GM19240 (cell line): ENCODE measurements around the gene RBM43.

Source experiments
- DNase-seq: peaks from one replicate; pipeline ENCODE4 v3.0.0; 2011; ENCODE audit warnings: low spot score; ENCODE audit not compliant: insufficient read length

The RBM43 gene

DNA sequence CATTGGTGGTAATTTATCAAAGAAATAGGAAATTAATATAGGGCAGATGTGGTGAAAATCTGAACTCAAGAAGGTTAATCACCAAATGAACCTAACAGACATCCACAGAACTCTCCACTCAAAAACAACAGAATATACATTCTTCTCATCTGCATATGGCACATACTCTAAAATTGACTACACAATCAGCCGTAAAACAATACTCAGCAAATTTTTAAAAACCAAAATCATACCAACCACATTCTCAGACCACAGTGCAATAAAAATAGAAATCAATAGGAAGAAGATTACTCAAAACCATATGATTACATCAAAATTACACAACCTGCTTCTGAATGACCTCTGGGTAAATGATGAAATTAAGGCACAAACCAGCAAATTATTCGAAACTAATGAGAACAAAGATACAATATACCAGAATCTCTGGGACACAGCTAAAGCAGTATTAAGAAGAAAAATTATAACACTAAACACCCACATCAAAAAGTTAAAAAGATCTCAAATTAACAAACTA lies 31.0 kb downstream of the RBM43 start:
- no peak for DNase-seq

DNA sequence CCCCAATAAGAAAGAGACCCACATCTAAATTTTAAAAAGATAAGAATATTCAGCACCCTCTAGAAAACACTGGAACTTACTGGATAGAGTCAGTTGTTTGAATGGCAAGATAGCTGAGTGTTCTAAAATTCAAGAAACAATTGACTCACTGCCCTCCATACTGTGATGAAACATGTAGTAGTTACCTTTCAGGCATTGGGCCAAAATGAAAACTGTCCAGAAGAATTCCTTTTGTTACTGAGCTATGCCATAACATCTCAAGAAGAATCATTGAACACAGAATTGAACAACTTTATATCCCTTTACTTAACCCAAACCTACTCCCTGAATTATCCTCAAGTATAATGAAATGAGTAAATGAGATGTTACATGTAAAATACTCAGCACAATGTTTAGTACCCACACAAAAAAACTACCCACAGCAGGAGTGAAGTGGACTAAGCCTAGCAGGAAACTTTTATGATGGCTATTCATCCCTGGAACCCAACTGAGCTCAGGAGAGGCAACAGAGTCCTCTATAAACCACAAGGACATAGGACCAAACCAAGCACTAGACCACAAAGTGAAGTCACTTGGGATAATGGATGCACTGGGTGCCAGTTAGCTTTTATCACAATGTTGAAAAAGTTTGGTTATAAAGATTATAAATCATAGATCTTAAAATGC lies 32.7 kb downstream of the RBM43 start:
- DNase-seq = no peak

DNA sequence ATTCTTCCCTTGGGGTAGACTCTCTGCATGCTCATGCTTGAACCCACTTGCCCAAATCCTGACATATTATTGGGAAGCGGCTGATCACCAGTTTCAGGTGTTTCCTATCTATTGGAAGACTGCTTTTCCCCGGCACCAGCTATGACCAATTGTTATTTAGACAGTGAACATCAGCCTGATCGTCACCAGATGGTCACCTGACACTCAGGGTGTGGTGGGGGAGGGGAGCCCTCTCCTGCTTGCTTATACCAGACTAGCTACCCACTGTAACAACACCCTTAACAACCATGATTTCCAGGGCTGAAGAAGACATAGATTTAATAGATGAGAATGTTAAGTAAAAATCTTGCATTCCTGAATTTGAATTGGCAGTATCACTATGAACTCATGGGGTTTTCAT lies 44.3 kb downstream of the RBM43 start:
- no peak for DNase-seq

DNA sequence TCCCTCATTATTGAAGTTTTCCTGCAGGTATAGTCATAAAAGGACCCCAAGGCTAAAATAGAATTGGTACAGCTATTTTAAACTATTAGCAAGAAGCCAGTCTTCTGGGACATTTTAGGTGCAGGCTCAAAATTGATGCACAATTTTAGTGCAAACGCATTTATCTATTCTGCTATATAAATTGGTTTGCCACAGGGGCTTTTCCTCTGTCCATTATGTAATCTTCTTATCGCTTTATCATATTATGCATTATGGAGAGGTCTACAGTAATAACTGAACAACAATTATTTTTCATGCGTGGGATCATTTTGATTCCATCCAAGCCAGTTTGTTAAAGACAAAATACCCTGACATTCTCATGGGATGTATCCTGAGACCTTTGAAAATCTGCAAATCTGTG lies 54.6 kb downstream of the RBM43 start:
- no peak for DNase-seq

DNA sequence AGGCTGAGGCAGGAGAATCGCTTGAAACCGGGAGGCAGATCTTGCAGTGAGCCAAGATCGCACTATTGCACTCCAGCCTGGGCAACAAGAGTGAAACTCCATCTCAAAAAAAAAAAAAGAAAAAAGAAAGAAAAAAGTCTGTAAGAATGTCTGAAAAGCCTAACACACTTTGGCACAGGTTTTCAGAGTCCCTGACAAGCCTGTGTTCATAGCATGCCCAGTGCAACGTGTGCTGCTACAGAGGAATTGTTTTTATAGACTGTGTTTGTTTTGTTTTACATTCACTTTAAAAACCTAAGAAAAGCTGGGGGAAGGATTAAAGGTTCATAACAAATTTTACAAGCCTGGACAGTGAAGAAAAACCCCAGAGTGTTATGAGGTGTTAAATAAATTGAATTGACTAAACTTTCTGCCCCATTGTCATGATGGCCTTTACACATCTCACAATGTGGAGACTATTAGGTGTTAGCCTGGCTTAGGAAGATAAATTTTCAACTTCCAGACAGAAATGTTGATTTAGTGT lies 55.2 kb downstream of the RBM43 start:
- no peak for DNase-seq

DNA sequence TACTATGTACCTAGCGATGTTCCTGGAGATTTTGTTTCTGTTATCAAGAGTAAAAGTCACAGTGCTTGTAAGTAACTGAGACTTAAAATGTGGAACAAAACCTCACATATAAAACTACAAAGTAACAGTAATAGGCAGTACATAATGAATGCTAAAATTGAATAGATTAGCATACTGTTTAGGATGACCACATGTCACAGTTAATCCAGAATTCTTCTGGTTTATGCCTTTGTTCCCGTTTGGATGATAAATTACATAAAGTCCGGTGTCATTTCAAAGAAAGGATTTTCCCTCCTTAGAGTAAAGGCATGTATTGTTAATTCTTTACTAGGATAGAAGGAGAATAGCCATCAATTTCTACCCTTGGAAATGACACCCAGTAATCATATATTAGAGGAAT lies 56.1 kb downstream of the RBM43 start:
- DNase-seq = no peak

DNA sequence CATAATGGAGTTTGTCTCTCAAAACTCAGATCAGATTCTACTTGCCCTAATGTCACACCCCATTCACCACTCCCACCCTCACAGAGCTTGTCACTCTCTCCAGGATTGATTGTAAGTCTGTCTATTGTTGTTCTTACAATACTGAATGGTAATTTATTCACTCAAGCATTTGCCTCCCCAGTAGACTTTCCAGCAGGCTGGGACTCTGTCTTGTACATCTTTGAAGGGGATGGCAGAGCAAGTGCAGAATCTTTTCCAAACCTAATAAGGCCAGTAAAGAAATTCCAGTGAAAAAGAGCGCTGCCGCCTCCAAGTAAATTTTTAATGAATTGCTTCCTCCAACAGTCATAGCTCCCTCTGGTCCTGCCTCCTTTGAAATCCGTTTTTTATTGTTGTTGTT lies 56.9 kb downstream of the RBM43 start:
- no peak for DNase-seq

DNA sequence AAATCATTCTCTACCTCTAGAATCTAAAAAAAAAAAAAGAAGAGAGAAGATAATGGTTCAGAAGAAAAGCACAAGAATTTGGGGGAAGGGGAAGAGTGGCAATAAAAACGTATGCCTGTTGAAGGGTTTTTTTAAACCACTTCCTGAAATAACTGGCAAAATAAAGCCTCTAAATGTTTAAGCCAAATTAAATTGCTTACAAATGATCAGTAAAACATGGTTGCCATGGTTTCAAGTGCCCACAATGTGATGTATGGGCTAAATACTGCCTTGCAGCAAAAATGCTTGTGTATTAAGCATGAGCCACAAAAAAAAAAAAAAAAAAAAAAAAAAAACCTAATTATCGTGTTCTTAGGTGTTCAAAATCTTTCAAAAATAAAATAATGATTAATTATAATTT lies 60.8 kb downstream of the RBM43 start:
- no peak for DNase-seq

DNA sequence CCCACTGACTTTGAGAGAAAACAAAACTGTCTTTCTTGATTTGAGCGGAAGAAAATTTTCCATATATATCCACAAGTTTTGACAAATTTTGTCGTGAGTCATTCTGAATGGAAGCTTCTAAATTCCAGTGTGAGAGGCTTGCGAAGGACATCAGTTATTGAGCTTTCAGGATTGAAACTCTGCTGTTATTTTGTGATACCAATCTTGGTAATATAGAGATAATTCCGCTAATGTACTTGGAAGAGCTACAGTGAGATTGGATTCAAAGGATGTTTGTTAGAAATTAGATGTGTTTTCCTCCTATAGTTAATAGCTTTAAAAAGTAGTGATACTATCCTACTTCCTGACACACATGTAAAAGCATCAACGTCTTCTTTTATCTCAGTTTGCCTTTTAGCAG lies 61.4 kb downstream of the RBM43 start:
- no peak for DNase-seq

DNA sequence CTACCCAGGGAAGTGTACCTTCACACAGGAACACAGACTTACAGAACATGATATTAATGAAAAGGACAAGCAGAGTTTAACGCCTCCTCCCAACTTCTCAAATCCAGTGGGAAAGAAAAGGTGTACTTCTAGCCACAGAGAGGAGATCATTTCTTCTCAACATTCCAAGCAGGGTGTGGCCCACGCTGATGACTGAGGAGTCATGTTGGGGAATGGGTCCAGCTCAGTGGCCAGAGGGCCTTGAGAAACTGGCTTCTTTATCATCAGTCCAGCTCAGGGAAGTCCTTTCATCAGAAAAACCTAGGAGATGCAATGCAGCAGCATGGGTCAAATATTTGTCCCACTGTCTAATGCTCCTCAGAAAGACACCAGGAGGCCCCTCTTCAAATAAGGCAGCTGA lies 63.0 kb downstream of the RBM43 start:
- DNase-seq = no peak
